ENCODE data around the gene POU3F4.

The POU3F4 gene

GRCh38 chrX:83508006-83508405 is at the start of gene POU3F4:
POU3F4 (plus strand) TSS chrX:83508290; CDS start chrX:83508325, 35 bp downstream.
- ATAC-seq, result peak in 1 of 2 donors; percentile 17

- ATAC-seq, result no peak
Measured at GRCh38 chrX:83469551-83469950, 38.5 kb upstream of the POU3F4 start.

- ATAC-seq, result no peak
Measured at GRCh38 chrX:83495898-83496297, 12.2 kb upstream of the POU3F4 start.

- ATAC-seq, result no peak
Measured at GRCh38 chrX:83501003-83501402, 7.1 kb upstream of the POU3F4 start.

- no peak for ATAC-seq
Measured at GRCh38 chrX:83501530-83501929, 6.6 kb upstream of the POU3F4 start.

GRCh38 chrX:83504721-83505479 is 3.2 kb upstream of the POU3F4 start:
- no peak for ATAC-seq

- ATAC-seq, result no peak
Measured at GRCh38 chrX:83508526-83509253, 600 bp downstream of the POU3F4 start.

- no peak for ATAC-seq
Measured at GRCh38 chrX:83509254-83509801, 1.2 kb downstream of the POU3F4 start.

- ATAC-seq, result no peak
Measured at GRCh38 chrX:83510510-83511062, 2.5 kb downstream of the POU3F4 start.

- no peak for ATAC-seq
Measured at GRCh38 chrX:83511208-83511607, 3.1 kb downstream of the POU3F4 start.

- ATAC-seq, result no peak
Measured at GRCh38 chrX:83512111-83512510, 4.0 kb downstream of the POU3F4 start.

- no peak for ATAC-seq
Measured at GRCh38 chrX:83516597-83516996, 8.5 kb downstream of the POU3F4 start.

- ATAC-seq, result no peak
Measured at GRCh38 chrX:83521905-83522304, 13.8 kb downstream of the POU3F4 start.

- ATAC-seq, result no peak
Measured at GRCh38 chrX:83529950-83530349, 21.9 kb downstream of the POU3F4 start.

GRCh38 chrX:83535417-83536196 is 27.5 kb downstream of the POU3F4 start:
- no peak for ATAC-seq
